H1 (cell line): Measurements from ENCODE around the gene FBXW5. TPM values are rescaled to one million over a fixed set of nuclear protein-coding genes. Genes with fewer than 3 reads are reported as not detected.
A peak's percentile ranks its signal among the peaks of the same experiment; 100 is the strongest.

Source experiments
- CTCF ChIA-PET: fragments of 300-600 bp; sonication (Branson Sonifier 250); formaldehyde crosslinking; loops from one replicate; lab custom pipeline; 2021; ENCODE audit not compliant: partially characterized antibody; lab: Charles Lee
- POLR2A ChIA-PET: fragments of 300-600 bp; sonication (Branson Sonifier 250); formaldehyde crosslinking; loops from one replicate; lab custom pipeline; 2021; ENCODE audit warnings: inconsistent platforms; ENCODE audit not compliant: partially characterized antibody; lab: Charles Lee
- DNase-seq, 2 experiments: peaks; one replicate each; pipeline versions ENCODE4 v3.0.0 to v3.0.0-alpha.2; 2010 to 2022; ENCODE audit warnings: low spot score in 2 of 2, low read depth in 1 of 2, mixed read lengths in 1 of 2
- FAIRE-seq: peaks from 2 replicates; lab custom pipeline; 2011; peaks lifted over from hg19 to GRCh38; lab: Jason Lieb, UNC
- H2AFZ ChIP-seq: 2 replicates; pipeline ENCODE4 v1.8.1; 2012; ENCODE audit warnings: low read length, inconsistent platforms
- H2AK5ac ChIP-seq: 2 replicates; pipeline ENCODE4 v1.6.1; 2013; ENCODE audit warnings: low read depth, low read length
- H2BK120ac ChIP-seq: replicated peaks from 2 replicates; pipeline ENCODE3; 2013; ENCODE audit warnings: low read depth, low read length, inconsistent platforms
- H2BK12ac ChIP-seq: 2 replicates; pipeline ENCODE4 v1.6.1; 2013; ENCODE audit warnings: low read depth, low read length
- H2BK15ac ChIP-seq: 2 replicates; pipeline ENCODE4 v1.6.1; 2013; ENCODE audit warnings: low read length
- H2BK20ac ChIP-seq: 2 replicates; pipeline ENCODE4 v1.6.1; 2013; ENCODE audit warnings: low read length
- H2BK5ac ChIP-seq: 2 replicates; pipeline ENCODE4 v1.6.1; 2013; ENCODE audit warnings: low read depth, low read length
- H3K14ac ChIP-seq: 2 replicates; pipeline ENCODE4 v1.6.1; 2013; ENCODE audit warnings: inconsistent platforms; ENCODE audit not compliant: insufficient read length
- H3K18ac ChIP-seq: 2 replicates; pipeline ENCODE4 v1.6.1; 2013; ENCODE audit warnings: low read length; ENCODE audit errors: extremely low read depth
- H3K23ac ChIP-seq: 2 replicates; pipeline ENCODE4 v1.6.1; 2013; ENCODE audit warnings: inconsistent platforms; ENCODE audit not compliant: insufficient read length
- H3K23me2 ChIP-seq: 2 replicates; pipeline ENCODE4 v1.6.1; 2013; ENCODE audit warnings: low read depth, low read length
- H3K27ac ChIP-seq: 2 replicates; pipeline ENCODE4 v1.6.1; 2011; ENCODE audit warnings: low read depth, low read length, inconsistent platforms
- H3K27me3 ChIP-seq, 4 experiments: replicated peaks in 1 of 4; 1 replicate in 1 of 4; 2 replicates in 3 of 4; pipeline versions ENCODE4 v1.6.1 to v1.8.1; 2011 to 2013; ENCODE audit warnings: low read length in 3 of 4, mild to moderate bottlenecking in 3 of 4, inconsistent platforms in 2 of 4, mixed read lengths in 2 of 4, moderate library complexity in 1 of 4; ENCODE audit not compliant: control insufficient read depth in 3 of 4, insufficient read depth in 3 of 4; ENCODE audit errors: extremely low read depth in 1 of 4
- H3K36me3 ChIP-seq, 4 experiments: 2 replicates each; pipeline versions ENCODE4 v1.6.1 to v1.8.1; 2011 to 2013; ENCODE audit warnings: mild to moderate bottlenecking in 4 of 4, low read length in 3 of 4, moderate library complexity in 2 of 4, control low read depth in 1 of 4, inconsistent platforms in 1 of 4; ENCODE audit not compliant: insufficient read depth in 4 of 4, control insufficient read depth in 2 of 4
- H3K4ac ChIP-seq: replicated peaks from 2 replicates; pipeline ENCODE3; 2013; ENCODE audit warnings: low read length, low read depth, mixed read lengths, inconsistent platforms; ENCODE audit not compliant: insufficient read length
- H3K4me1 ChIP-seq, 4 experiments: replicated peaks in 1 of 4; 1 replicate in 1 of 4; 2 replicates in 3 of 4; pipeline versions ENCODE4 v1.6.1 to v1.8.1; 2011 to 2013; ENCODE audit warnings: low read length in 3 of 4, inconsistent platforms in 2 of 4, mixed read lengths in 1 of 4; ENCODE audit not compliant: insufficient read depth in 4 of 4, control insufficient read depth in 3 of 4
- H3K4me2 ChIP-seq, 2 experiments: 2 replicates each; pipeline versions ENCODE4 v1.6.1 to v1.8.1; 2011 to 2013; ENCODE audit warnings: low read depth in 2 of 2, low read length in 2 of 2, control low read depth in 1 of 2, inconsistent platforms in 1 of 2, mild to moderate bottlenecking in 1 of 2; ENCODE audit not compliant: insufficient read depth in 1 of 2
- H3K4me3 ChIP-seq, 4 experiments: fragments of 200-600, 300-600 bp in 1 of 4; sonication (generic), shearing (Covaris generic), sonication (Bioruptor Twin) in 1 of 4; 2 replicates each; pipeline versions ENCODE4 v1.5.1 to v1.8.1; 2011 to 2016; ENCODE audit warnings: low read length in 4 of 4, low read depth in 3 of 4, control low read depth in 2 of 4, inconsistent platforms in 2 of 4, mild to moderate bottlenecking in 2 of 4, mixed read lengths in 1 of 4, moderate library complexity in 1 of 4; ENCODE audit not compliant: insufficient read depth in 2 of 4; ENCODE audit errors: extremely low read depth in 1 of 4
- H3K56ac ChIP-seq: replicated peaks from 2 replicates; pipeline ENCODE3; 2013; ENCODE audit warnings: low read depth, mild to moderate bottlenecking, mixed read lengths, low read length, inconsistent platforms; ENCODE audit not compliant: insufficient read length
- H3K79me1 ChIP-seq: 2 replicates; pipeline ENCODE4 v1.6.1; 2013; ENCODE audit warnings: low read depth, low read length, control low read depth
- H3K79me2 ChIP-seq, 2 experiments: 2 replicates each; pipeline versions ENCODE4 v1.6.1 to v1.8.1; 2012 to 2013; ENCODE audit warnings: low read length in 2 of 2, mild to moderate bottlenecking in 2 of 2, inconsistent platforms in 1 of 2; ENCODE audit not compliant: insufficient read depth in 2 of 2, control insufficient read depth in 1 of 2
- H3K9ac ChIP-seq, 4 experiments: replicated peaks in 1 of 4; 1 replicate in 1 of 4; 2 replicates in 3 of 4; pipeline versions ENCODE4 v1.6.1 to v1.8.1; 2011 to 2013; ENCODE audit warnings: low read depth in 3 of 4, low read length in 3 of 4, control low read depth in 2 of 4, mild to moderate bottlenecking in 2 of 4, moderate library complexity in 2 of 4, inconsistent platforms in 1 of 4; ENCODE audit errors: extremely low read depth in 1 of 4
- H3K9me3 ChIP-seq, 2 experiments: 2 replicates each; pipeline versions ENCODE4 v1.6.1 to v1.8.1; 2012 to 2013; ENCODE audit warnings: mild to moderate bottlenecking in 2 of 2, moderate library complexity in 2 of 2, control low read depth in 1 of 2, inconsistent platforms in 1 of 2, low read depth in 1 of 2, low read length in 1 of 2, mixed read lengths in 1 of 2; ENCODE audit not compliant: insufficient read depth in 2 of 2
- H4K20me1 ChIP-seq, 2 experiments: replicated peaks in 1 of 2; 2 replicates each; pipeline versions ENCODE3 to v1.8.1; 2011 to 2013; ENCODE audit warnings: inconsistent platforms in 2 of 2, low read length in 2 of 2, mild to moderate bottlenecking in 1 of 2; ENCODE audit not compliant: insufficient read depth in 2 of 2, control insufficient read depth in 1 of 2
- H4K5ac ChIP-seq: 2 replicates; pipeline ENCODE4 v1.6.1; 2013; ENCODE audit warnings: low read length, low read depth, mixed read lengths, inconsistent platforms; ENCODE audit not compliant: insufficient read length
- H4K8ac ChIP-seq: 2 replicates; pipeline ENCODE4 v1.8.0; 2013; ENCODE audit warnings: mild to moderate bottlenecking, moderate library complexity, low read length, inconsistent platforms; ENCODE audit not compliant: insufficient read depth; ENCODE audit errors: extremely low read depth
- H4K91ac ChIP-seq: replicated peaks from 2 replicates; pipeline ENCODE3; 2013; ENCODE audit warnings: low read length, mixed read lengths, inconsistent platforms; ENCODE audit not compliant: insufficient read length
- BRCA1 ChIP-seq: IDR thresholded peaks from 2 replicates; pipeline ENCODE4 v1.6.1; 2012; ENCODE audit warnings: low read depth, low read length, improper control_type of control experiment
- FOSL1 ChIP-seq: IDR thresholded peaks from 2 replicates; pipeline ENCODE4 v1.6.1; 2011; ENCODE audit warnings: mild to moderate bottlenecking, low read depth, low read length, moderate library complexity; ENCODE audit not compliant: insufficient read depth
- RXRA ChIP-seq: IDR thresholded peaks from 2 replicates; pipeline ENCODE4 v1.6.1; 2011; ENCODE audit warnings: low read depth, mild to moderate bottlenecking, low read length, moderate library complexity; ENCODE audit not compliant: insufficient read depth
- WGBS, 2 experiments: shearing (Covaris generic) in 1 of 2; methylation state at CpG; one replicate each; pipeline versions ENCODE4 v1.1.6 to v1.1.7; 2013 to 2015; ENCODE audit warnings: low lambda C conversion rate in 2 of 2, mixed read lengths in 2 of 2, inconsistent platforms in 1 of 2, low coverage in 1 of 2, missing lambda C conversion rate in 1 of 2; ENCODE audit not compliant: insufficient replicate concordance in 2 of 2, insufficient coverage in 1 of 2, insufficient read length in 1 of 2; ENCODE audit errors: extremely low coverage in 1 of 2, missing lambda C conversion rate in 1 of 2; 5-methylcytosine and 5-hydroxymethylcytosine counted together
- polyA plus RNA-seq, 7 experiments: library from polyadenylated mRNA; depleted of rRNA in 3 of 7; stranded (reverse) in 5 of 7; unstranded in 2 of 7; fragments of >200 nt in 5 of 7; fragments of 200-250 nt in 2 of 7; gene quantifications; 1 replicate in 5 of 7; 2 replicates in 1 of 7; 4 replicates in 1 of 7; pipeline versions ENCODE4 v1.2.1 to v1.2.3, GENCODE V29; 2011 to 2013; ENCODE audit warnings: missing spikeins in 2 of 7, mixed read lengths in 2 of 7
- total RNA-seq: library from RNA; stranded (reverse); fragmentation: NEBNext Ultra II Directional; extraction: Animal tissue kit (Norgen Biotek cat#: 25700); gene quantifications from 2 replicates; pipeline ENCODE4 v1.2.1, GENCODE V29; 2021

The FBXW5 gene
- total and polyA plus RNA-seq, 2 of the 8 experiments (the other 6 are each of a cell fraction or from before 2014, with no cell fraction given), result 49.0 to 71.0 TPM

GRCh38 chr9:136937186-136938001 lies 7.1 kb downstream of the FBXW5 start:
- no peak overlapping the region for H3K4me3 ChIP-seq
- no peak overlapping the region for H4K5ac ChIP-seq
- no peak overlapping the region for H3K9ac ChIP-seq
- no peak overlapping the region; the same call in 1 of the 2 replicates for H4K8ac ChIP-seq
- no peak for FAIRE-seq
- H3K14ac ChIP-seq, result no peak overlapping the region
- H2BK12ac ChIP-seq, result no peak overlapping the region
- 0 out of 2 replicates have a peak overlapping the region, but pooled peaks have one; percentile 18 for H2BK5ac ChIP-seq
- no peak overlapping the region for H2BK20ac ChIP-seq
- H3K79me1 ChIP-seq, result no peaks in the 10 kb centered on the region; the same call in none of the 2 replicates
- H3K27me3 ChIP-seq, result no peaks in the 10 kb centered on the region
- no peak overlapping the region for H2BK15ac ChIP-seq
- no peak for DNase-seq
- no peaks in the 10 kb centered on the region for H3K23me2 ChIP-seq
- 0 out of 2 replicates have a peak overlapping the region, but pooled peaks have one; percentile 65 for H2AK5ac ChIP-seq
- no peak overlapping the region for H3K4me2 ChIP-seq
- H3K9me3 ChIP-seq, result no peaks in the 10 kb centered on the region; a peak in 1 of 4 replicates
- H4K20me1 ChIP-seq, result peaks cover 2 to 23% of the 10 kb centered on the region in 2 experiments
- ChIA-PET POLR2A (interaction anchor here (1.0 to 2.1 kb wide), 6 partner anchors 10 to 86 kb away, joined by 3 to 5 read pairs (median 3); no protein-coding TSS in a partner anchor), CTCF (interaction anchor here (0.7 to 2.1 kb wide), 6 partner anchors 11 to 159 kb away, joined by 4 to 6 read pairs (median 4); no protein-coding TSS in a partner anchor)
- no peak overlapping the region for H4K91ac ChIP-seq
- H3K79me2 ChIP-seq, result no peaks in the 10 kb centered on the region; a peak in 1 of 4 replicates
- H2BK120ac ChIP-seq, result no peak overlapping the region
- peaks cover 0 to 6% (median 0%) of the 10 kb centered on the region in 4 experiments; a peak in 2 of 7 replicates for H3K4me1 ChIP-seq
- H3K27ac ChIP-seq, result no peak overlapping the region
- no peak overlapping the region for H2AFZ ChIP-seq
- WGBS, 2 experiments, result 81% methylated on average over 15 of the region's 15 CpGs; no CpG with 5 or more reads in 1 of the 2 experiments
- no peak overlapping the region for H3K4ac ChIP-seq
- TF ChIP-seq FOSL1 (no peak), RXRA (no peak), BRCA1 (no peak)
- H3K18ac ChIP-seq, result no peak overlapping the region
- no peak overlapping the region for H3K23ac ChIP-seq
- peaks cover 12 to 28% (median 17%) of the 10 kb centered on the region in 4 experiments; a peak in 7 of 8 replicates for H3K36me3 ChIP-seq
- no peak overlapping the region for H3K56ac ChIP-seq
